Neural cell (in vitro differentiated cells): ENCODE measurements around the gene CCDC12. TPM values are rescaled to one million over a fixed set of nuclear protein-coding genes. Genes with fewer than 3 reads are reported as not detected.

Experiments
- H2AFZ ChIP-seq: fragments of 200-600, 300-800 bp; sonication (generic), shearing (Covaris generic); 2 replicates; pipeline ENCODE4 v1.6.0; 2014; ENCODE audit warnings: low read depth, mild to moderate bottlenecking, antibody characterized with exemption, low read length, moderate library complexity
- H3F3A ChIP-seq: fragments of 200-600 bp; shearing (Covaris generic); 2 replicates; pipeline ENCODE4 v1.6.1; 2016; ENCODE audit warnings: mild to moderate bottlenecking, moderate library complexity, mixed read lengths, antibody characterized with exemption, low read length; ENCODE audit not compliant: insufficient read depth, poor library complexity, severe bottlenecking
- H3K27ac ChIP-seq: fragments of 200-600, 300-800 bp; sonication (generic), shearing (Covaris generic); 2 replicates; pipeline ENCODE4 v1.5.1; 2014; ENCODE audit warnings: mild to moderate bottlenecking, low read length, moderate library complexity
- H3K27me3 ChIP-seq: fragments of 300-800, 200-600 bp; sonication (generic), shearing (Covaris generic); 2 replicates; pipeline ENCODE4 v1.6.0; 2014; ENCODE audit warnings: mild to moderate bottlenecking, low read depth, low read length, moderate library complexity; ENCODE audit not compliant: insufficient read depth
- H3K36me3 ChIP-seq: fragments of 300-800, 200-600 bp; sonication (generic), shearing (Covaris generic); 2 replicates; pipeline ENCODE4 v1.5.1; 2014; ENCODE audit warnings: mild to moderate bottlenecking, antibody characterized with exemption, low read length, moderate library complexity; ENCODE audit not compliant: insufficient read depth
- H3K4me2 ChIP-seq: fragments of 300-800, 200-600 bp; sonication (generic), shearing (Covaris generic); 2 replicates; pipeline ENCODE4 v1.6.0; 2014; ENCODE audit warnings: mild to moderate bottlenecking, low read length
- H3K4me3 ChIP-seq: fragments of 300-800, 200-600 bp; sonication (generic), shearing (Covaris generic); 2 replicates; pipeline ENCODE4 v1.5.1; 2014; ENCODE audit warnings: mild to moderate bottlenecking, low read length, moderate library complexity
- H3K79me2 ChIP-seq: fragments of 200-600 bp; shearing (Covaris generic); replicated peaks from 2 replicates; pipeline ENCODE4 v1.6.0; 2014; ENCODE audit warnings: mild to moderate bottlenecking, low read length, moderate library complexity; ENCODE audit not compliant: insufficient read depth
- H3K9ac ChIP-seq: fragments of 300-800, 200-600 bp; sonication (generic), shearing (Covaris generic); 2 replicates; pipeline ENCODE4 v1.6.1; 2016; ENCODE audit warnings: mild to moderate bottlenecking, low read length, mixed read lengths
- H3K9me2 ChIP-seq: fragments of 200-600 bp; shearing (Covaris generic); 2 replicates; pipeline ENCODE4 v1.6.1; 2016; ENCODE audit warnings: mild to moderate bottlenecking, low read length, mixed read lengths; ENCODE audit not compliant: insufficient read depth
- H3K9me3 ChIP-seq: fragments of 200-600, 300-800 bp; sonication (generic), shearing (Covaris generic); 2 replicates; pipeline ENCODE4 v1.6.1; 2016; ENCODE audit warnings: mild to moderate bottlenecking, mixed run types, low read length, moderate library complexity, mixed read lengths
- H4K20me1 ChIP-seq: fragments of 200-600 bp; shearing (Covaris generic); 2 replicates; pipeline ENCODE4 v1.6.1; 2016; ENCODE audit warnings: mild to moderate bottlenecking, mixed run types; ENCODE audit not compliant: insufficient read depth
- CTCF ChIP-seq: fragments of 450-650 bp; IDR thresholded peaks from 2 replicates; pipeline ENCODE4 v1.5.1; 2014; ENCODE audit warnings: antibody characterized with exemption, mild to moderate bottlenecking, moderate library complexity; ENCODE audit not compliant: poor library complexity, severe bottlenecking
- EP300 ChIP-seq: fragments of 450-650 bp; conservative IDR thresholded peaks from 2 replicates; pipeline ENCODE4 v1.6.1; 2014; ENCODE audit warnings: antibody characterized with exemption, mild to moderate bottlenecking, moderate library complexity; ENCODE audit not compliant: poor library complexity, severe bottlenecking
- EZH2 ChIP-seq: fragments of 200-600, 300-800 bp; shearing (Covaris generic), sonication (generic); IDR thresholded peaks from 2 replicates; pipeline ENCODE4 v1.6.1; 2014; ENCODE audit warnings: antibody characterized with exemption, low read length, borderline replicate concordance, mild to moderate bottlenecking; ENCODE audit not compliant: insufficient read depth, poor library complexity, severe bottlenecking
- MXI1 ChIP-seq: fragments of 450-650 bp; conservative IDR thresholded peaks from 2 replicates; pipeline ENCODE4 v1.6.1; 2014; ENCODE audit warnings: antibody characterized with exemption, mild to moderate bottlenecking; ENCODE audit not compliant: poor library complexity, severe bottlenecking
- POLR2AphosphoS5 ChIP-seq: IDR thresholded peaks from 2 replicates; pipeline ENCODE4 v1.6.1; 2012
- RAD21 ChIP-seq: fragments of 450-650 bp; conservative IDR thresholded peaks from 2 replicates; pipeline ENCODE4 v1.6.1; 2014; ENCODE audit warnings: antibody characterized with exemption, mild to moderate bottlenecking, moderate library complexity
- REST ChIP-seq: IDR thresholded peaks from 2 replicates; pipeline ENCODE4 v1.6.1; 2012; ENCODE audit warnings: borderline replicate concordance
- SMC3 ChIP-seq: fragments of 450-650 bp; conservative IDR thresholded peaks from 2 replicates; pipeline ENCODE4 v1.6.1; 2014; ENCODE audit warnings: antibody characterized with exemption, mild to moderate bottlenecking, moderate library complexity; ENCODE audit not compliant: poor library complexity
- TAF1 ChIP-seq: IDR thresholded peaks from 2 replicates; pipeline ENCODE4 v1.6.1; 2012; ENCODE audit warnings: low read depth
- polyA plus RNA-seq: library from polyadenylated mRNA; depleted of rRNA; stranded (reverse); fragments of >200 nt; gene quantifications from 2 replicates; pipeline ENCODE4 v1.2.3, GENCODE V29; 2014

The CCDC12 gene
- polyA plus RNA-seq, 1 donor from 2014 or later, result 46.4 TPM

GRCh38 chr3:47020311-47020710 is 43.8 kb upstream of the CCDC12 start:
- Histone ChIP-seq H3F3A (no peaks in the 10 kb centered on the region), H3K79me2 (no peaks in the 10 kb centered on the region), H3K4me2 (no peak overlapping the region), H3K27me3 (no peaks in the 10 kb centered on the region), H3K27ac (no peak overlapping the region), H3K9ac (no peak overlapping the region), H4K20me1 (no peaks in the 10 kb centered on the region), H3K4me3 (no peak overlapping the region), H2AFZ (no peak overlapping the region), H3K9me2 (no peaks in the 10 kb centered on the region), H3K9me3 (no peaks in the 10 kb centered on the region), H3K36me3 (no peaks in the 10 kb centered on the region)
- no peak for TF ChIP-seq POLR2AphosphoS5
- TF ChIP-seq MXI1, result no peak
- TF ChIP-seq RAD21, result no peak
- no peak for TF ChIP-seq CTCF
- no peak for TF ChIP-seq REST
- TF ChIP-seq SMC3, result no peak
- no peak for TF ChIP-seq EP300
- TF ChIP-seq TAF1, result no peak
- TF ChIP-seq EZH2, result no peak

DNA sequence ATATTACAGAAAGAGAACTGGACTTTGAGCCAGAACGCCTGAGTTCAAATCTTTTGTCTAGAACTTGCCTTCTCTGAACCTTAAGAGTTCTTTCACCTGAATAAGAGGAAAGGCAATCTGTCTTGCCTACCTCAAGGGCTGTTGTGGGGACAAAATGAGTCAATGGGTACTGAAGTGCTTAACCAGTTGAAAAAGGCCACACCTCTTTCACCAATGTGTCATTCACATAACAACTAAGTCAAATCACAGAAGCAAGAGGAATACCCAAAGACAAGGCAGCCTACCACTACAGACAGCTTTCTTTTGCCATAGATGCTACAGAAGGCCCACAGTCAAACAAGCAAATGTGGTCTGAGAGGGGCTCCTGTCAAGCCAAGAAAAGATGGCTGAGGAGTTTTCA is 42.7 kb upstream of the CCDC12 start:
- Histone ChIP-seq H4K20me1 (no peaks in the 10 kb centered on the region), H3K36me3 (no peaks in the 10 kb centered on the region), H3K79me2 (no peaks in the 10 kb centered on the region), H3K27me3 (no peaks in the 10 kb centered on the region), H3K9me2 (no peaks in the 10 kb centered on the region), H3K4me2 (no peak overlapping the region), H3K27ac (no peak overlapping the region), H2AFZ (no peak overlapping the region), H3F3A (no peaks in the 10 kb centered on the region), H3K9ac (no peak overlapping the region), H3K9me3 (no peaks in the 10 kb centered on the region), H3K4me3 (no peak overlapping the region)
- TF ChIP-seq RAD21 (no peak), EP300 (no peak), EZH2 (no peak), SMC3 (no peak), REST (no peak), TAF1 (no peak), POLR2AphosphoS5 (no peak), MXI1 (no peak), CTCF (no peak)
